HG03060 (cell line): ENCODE data around the gene KRT4.

ENCODE experiments used
- ATAC-seq: cut with Tn5 transposase; IDR thresholded peaks from one replicate; pipeline ENCODE4 v1.9.1; 2021; ENCODE audit warnings: low read depth, moderate number of reproducible peaks; ENCODE audit not compliant: unreplicated experiment

The KRT4 gene

DNA sequence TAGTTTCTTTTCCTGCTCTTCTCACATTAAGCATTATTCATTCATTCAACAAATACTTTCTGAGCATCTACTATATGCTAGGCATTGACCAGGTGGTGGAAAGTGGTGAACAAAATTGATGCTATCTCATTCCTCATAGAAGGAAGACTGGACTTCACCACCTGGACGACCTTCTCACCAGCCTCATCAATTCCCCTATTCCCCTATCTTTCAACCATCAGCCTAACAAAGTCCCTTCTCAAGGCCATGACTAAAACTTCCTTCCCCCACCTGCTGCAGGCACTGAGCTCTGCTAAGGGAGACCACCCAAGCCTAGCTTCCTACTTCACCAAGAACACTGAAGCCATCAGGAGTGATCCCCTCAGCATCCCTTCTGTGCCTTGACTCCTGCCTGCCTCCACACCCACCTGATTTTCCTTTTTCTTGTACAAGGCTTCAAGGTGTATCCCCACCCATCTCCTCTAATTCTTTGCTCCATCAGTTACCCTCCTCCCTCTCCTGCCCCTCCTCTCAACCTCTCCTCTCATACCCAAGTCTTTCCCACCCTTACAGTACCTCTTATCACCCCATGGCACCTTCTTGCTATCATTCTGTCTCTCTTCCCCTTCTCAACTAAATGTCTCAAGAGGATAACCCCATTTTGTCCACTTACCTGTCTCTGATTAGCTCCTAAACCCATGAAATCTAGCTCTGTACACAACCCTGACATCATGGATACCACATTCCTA, 56.3 kb downstream of the KRT4 start:
- no peak for ATAC-seq
